Smooth muscle cell (in vitro differentiated cells): ENCODE measurements around the gene NRP2. TPM values are rescaled to one million over a fixed set of nuclear protein-coding genes. Genes with fewer than 3 reads are reported as not detected.

Experiments
- DNase-seq: peaks from one replicate; lab custom pipeline; 2025; ENCODE audit not compliant: unreplicated experiment; lab: John Stamatoyannopoulos, UW
- H2AFZ ChIP-seq: fragments of 200-600 bp; sonication (generic); 2 replicates; pipeline ENCODE4 v1.6.0; 2016; ENCODE audit warnings: antibody characterized with exemption, low read depth, mild to moderate bottlenecking
- H3F3A ChIP-seq: fragments of 200-600 bp; sonication (generic); 2 replicates; pipeline ENCODE4 v1.6.0; 2017; ENCODE audit warnings: antibody characterized with exemption, low read depth
- H3K27ac ChIP-seq: fragments of 200-600 bp; sonication (generic); 2 replicates; pipeline ENCODE4 v1.5.1; 2016; ENCODE audit warnings: low read depth, mild to moderate bottlenecking
- H3K27me3 ChIP-seq: fragments of 200-600 bp; sonication (generic); 2 replicates; pipeline ENCODE4 v1.6.1; 2016; ENCODE audit warnings: low read depth, mild to moderate bottlenecking
- H3K36me3 ChIP-seq: fragments of 200-600 bp; sonication (generic); 2 replicates; pipeline ENCODE4 v1.5.1; 2016; ENCODE audit warnings: low read depth
- H3K4me1 ChIP-seq: fragments of 200-600 bp; sonication (generic); 2 replicates; pipeline ENCODE4 v1.5.1; 2016; ENCODE audit warnings: low read depth
- H3K4me2 ChIP-seq: fragments of 200-600 bp; sonication (generic); 2 replicates; pipeline ENCODE4 v1.6.0; 2016; ENCODE audit warnings: mild to moderate bottlenecking
- H3K4me3 ChIP-seq: fragments of 200-600 bp; sonication (generic); 2 replicates; pipeline ENCODE4 v1.5.1; 2016; ENCODE audit warnings: mild to moderate bottlenecking
- H3K79me2 ChIP-seq: fragments of 200-600 bp; sonication (generic); 2 replicates; pipeline ENCODE4 v1.6.0; 2016; ENCODE audit warnings: low read depth, mild to moderate bottlenecking
- H3K9ac ChIP-seq: fragments of 200-600 bp; sonication (generic); 2 replicates; pipeline ENCODE4 v1.6.0; 2016; ENCODE audit warnings: low read depth
- H3K9me3 ChIP-seq: fragments of 200-600 bp; sonication (generic); replicated peaks from 2 replicates; pipeline ENCODE4 v1.5.1; 2016; ENCODE audit warnings: low read depth
- H4K20me1 ChIP-seq: fragments of 200-600 bp; sonication (generic); 2 replicates; pipeline ENCODE4 v1.6.0; 2016; ENCODE audit warnings: low read depth
- CTCF ChIP-seq: fragments of 200-600 bp; sonication (generic); IDR thresholded peaks from 2 replicates; pipeline ENCODE4 v1.5.1; 2017; ENCODE audit warnings: borderline replicate concordance, mild to moderate bottlenecking, antibody characterized with exemption; ENCODE audit not compliant: insufficient read depth, poor library complexity, severe bottlenecking
- WGBS: methylation state at CpG from one replicate; pipeline ENCODE4 v1.1.7; 2016; ENCODE audit warnings: low lambda C conversion rate; 5-methylcytosine and 5-hydroxymethylcytosine counted together
- polyA plus RNA-seq: library from polyadenylated mRNA; unstranded; fragments of >200 nt; fragmentation: Nextera tagmentation; extraction: Ambion mirVana; gene quantifications from 2 replicates; pipeline ENCODE4 v1.2.1, GENCODE V29; 2016
- total RNA-seq: library from RNA; depleted of rRNA; stranded (reverse); fragments of >200 nt; gene quantifications from 2 replicates; pipeline ENCODE4 v1.2.3, GENCODE V29; 2014

Gene NRP2
- total and polyA plus RNA-seq, 2 experiments from 2014 or later = 58.4 to 96.1 TPM

DNA sequence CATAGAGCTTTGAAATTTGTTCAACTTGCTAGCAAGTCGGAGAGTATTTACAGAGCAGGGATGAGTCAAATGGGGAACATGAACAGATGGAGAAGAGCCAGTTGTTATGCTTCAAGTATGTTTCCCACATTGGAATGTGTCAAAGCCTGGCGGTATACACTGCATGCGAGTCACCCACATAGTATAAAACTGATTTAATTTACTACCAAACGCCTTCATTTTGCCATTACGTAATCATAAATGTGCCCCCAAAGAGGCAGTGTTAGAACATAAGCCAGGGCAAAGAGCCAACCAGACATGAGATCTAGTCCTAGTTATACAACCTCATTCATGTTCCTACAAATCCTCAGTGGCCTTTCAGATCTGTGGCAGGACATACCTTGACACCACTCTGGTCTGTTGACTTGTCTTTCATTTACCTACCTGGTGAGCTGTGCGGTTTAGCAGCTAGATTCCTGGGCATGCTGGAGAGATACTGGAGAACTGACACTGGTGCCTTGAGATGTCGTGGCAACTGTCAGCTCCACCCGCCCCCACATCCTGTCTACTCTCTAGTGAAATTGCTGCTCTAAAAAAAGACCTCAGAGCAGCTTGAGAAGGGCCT lies 21.7 kb upstream of the NRP2 start:
- no peaks in the 10 kb centered on the region for H3K4me1 ChIP-seq
- H3K4me3 ChIP-seq = no peak overlapping the region
- WGBS = 15% methylated on average over 8 of the region's 8 CpGs
- H3K4me2 ChIP-seq = peak overlapping the region; percentile 70
- TF ChIP-seq CTCF = no peak
- H3K79me2 ChIP-seq = no peaks in the 10 kb centered on the region
- no peak overlapping the region for H2AFZ ChIP-seq
- no peaks in the 10 kb centered on the region for H4K20me1 ChIP-seq
- H3K9ac ChIP-seq = peak overlapping the region; percentile 63
- no peaks in the 10 kb centered on the region for H3K27me3 ChIP-seq
- H3K36me3 ChIP-seq = no peaks in the 10 kb centered on the region
- no peaks in the 10 kb centered on the region for H3K9me3 ChIP-seq
- peak overlapping the region; percentile 84 for H3K27ac ChIP-seq
- peaks cover 6% of the 10 kb centered on the region for H3F3A ChIP-seq
- DNase-seq = peak; percentile 8

GRCh38 chr2:205661281-205661680 lies 21.0 kb upstream of the NRP2 start:
- H3F3A ChIP-seq = peaks cover 6% of the 10 kb centered on the region
- H3K36me3 ChIP-seq = no peaks in the 10 kb centered on the region
- no peak overlapping the region for H2AFZ ChIP-seq
- H3K9me3 ChIP-seq = no peaks in the 10 kb centered on the region
- H3K4me3 ChIP-seq = no peak overlapping the region
- peak overlapping the region; percentile 84 for H3K27ac ChIP-seq
- H4K20me1 ChIP-seq = no peaks in the 10 kb centered on the region
- no peaks in the 10 kb centered on the region for H3K4me1 ChIP-seq
- no peak for TF ChIP-seq CTCF
- no peak for DNase-seq
- peak overlapping the region; percentile 63 for H3K9ac ChIP-seq
- H3K27me3 ChIP-seq = no peaks in the 10 kb centered on the region
- H3K4me2 ChIP-seq = peak overlapping the region; percentile 70
- WGBS = 85% methylated on average over 5 of the region's 5 CpGs
- H3K79me2 ChIP-seq = no peaks in the 10 kb centered on the region

GRCh38 chr2:205662206-205662965 lies 19.9 kb upstream of the NRP2 start:
- no peak overlapping the region for H3K4me2 ChIP-seq
- no peaks in the 10 kb centered on the region for H4K20me1 ChIP-seq
- H2AFZ ChIP-seq = no peak overlapping the region
- peaks cover 6% of the 10 kb centered on the region for H3F3A ChIP-seq
- no peak overlapping the region for H3K9ac ChIP-seq
- no peak for TF ChIP-seq CTCF
- H3K27ac ChIP-seq = no peak overlapping the region
- H3K27me3 ChIP-seq = no peaks in the 10 kb centered on the region
- DNase-seq = no peak
- H3K4me3 ChIP-seq = no peak overlapping the region
- no peaks in the 10 kb centered on the region for H3K9me3 ChIP-seq
- no peaks in the 10 kb centered on the region for H3K36me3 ChIP-seq
- no peaks in the 10 kb centered on the region for H3K4me1 ChIP-seq
- WGBS = 85% methylated on average over 3 of the region's 3 CpGs
- no peaks in the 10 kb centered on the region for H3K79me2 ChIP-seq
